DOHH2 (cell line): ENCODE data around the gene GOLGA1.

Experiments
- EZH2phosphoT487 ChIP-seq: fragments of 200-600 bp; sonication (generic); IDR thresholded peaks from 2 replicates; pipeline ENCODE4 v1.6.1; 2017; ENCODE audit warnings: borderline replicate concordance, mild to moderate bottlenecking, antibody characterized with exemption, low read length, moderate library complexity, mixed read lengths
- TF ChIP-seq, protein P1 (sequence below): fragments of 200-600 bp; sonication (generic); IDR thresholded peaks from one replicate; pipeline ENCODE4 v1.5.1; 2014; ENCODE audit warnings: antibody characterized with exemption, mild to moderate bottlenecking, low read depth, low read length; ENCODE audit not compliant: poor library complexity, severe bottlenecking

DNA sequence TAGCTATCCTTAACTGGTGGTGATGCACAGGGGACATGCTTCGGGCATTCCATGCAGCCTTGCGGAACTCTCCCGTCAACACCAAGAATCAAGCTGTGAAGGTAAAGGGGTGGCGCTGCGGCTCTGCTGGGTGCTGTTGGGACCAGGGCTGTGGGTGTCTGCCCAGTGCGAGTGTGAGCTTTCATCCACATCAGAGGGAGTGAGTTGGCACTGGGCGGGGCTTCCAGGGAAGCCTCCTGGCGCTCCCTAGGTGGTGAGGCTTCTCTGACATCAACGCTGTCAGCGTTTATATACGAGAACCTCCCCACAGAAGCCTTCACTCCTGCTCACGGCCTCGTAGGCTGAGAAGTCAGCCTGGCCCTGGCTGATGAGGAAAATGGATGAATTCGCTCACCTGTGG, 67.2 kb downstream of the GOLGA1 start:
- TF ChIP-seq, protein P1, sequence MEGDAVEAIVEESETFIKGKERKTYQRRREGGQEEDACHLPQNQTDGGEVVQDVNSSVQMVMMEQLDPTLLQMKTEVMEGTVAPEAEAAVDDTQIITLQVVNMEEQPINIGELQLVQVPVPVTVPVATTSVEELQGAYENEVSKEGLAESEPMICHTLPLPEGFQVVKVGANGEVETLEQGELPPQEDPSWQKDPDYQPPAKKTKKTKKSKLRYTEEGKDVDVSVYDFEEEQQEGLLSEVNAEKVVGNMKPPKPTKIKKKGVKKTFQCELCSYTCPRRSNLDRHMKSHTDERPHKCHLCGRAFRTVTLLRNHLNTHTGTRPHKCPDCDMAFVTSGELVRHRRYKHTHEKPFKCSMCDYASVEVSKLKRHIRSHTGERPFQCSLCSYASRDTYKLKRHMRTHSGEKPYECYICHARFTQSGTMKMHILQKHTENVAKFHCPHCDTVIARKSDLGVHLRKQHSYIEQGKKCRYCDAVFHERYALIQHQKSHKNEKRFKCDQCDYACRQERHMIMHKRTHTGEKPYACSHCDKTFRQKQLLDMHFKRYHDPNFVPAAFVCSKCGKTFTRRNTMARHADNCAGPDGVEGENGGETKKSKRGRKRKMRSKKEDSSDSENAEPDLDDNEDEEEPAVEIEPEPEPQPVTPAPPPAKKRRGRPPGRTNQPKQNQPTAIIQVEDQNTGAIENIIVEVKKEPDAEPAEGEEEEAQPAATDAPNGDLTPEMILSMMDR, result no peak
- no peak for TF ChIP-seq EZH2phosphoT487
